ENCODE results near the gene DNAJC22.

Gene DNAJC22

DNA sequence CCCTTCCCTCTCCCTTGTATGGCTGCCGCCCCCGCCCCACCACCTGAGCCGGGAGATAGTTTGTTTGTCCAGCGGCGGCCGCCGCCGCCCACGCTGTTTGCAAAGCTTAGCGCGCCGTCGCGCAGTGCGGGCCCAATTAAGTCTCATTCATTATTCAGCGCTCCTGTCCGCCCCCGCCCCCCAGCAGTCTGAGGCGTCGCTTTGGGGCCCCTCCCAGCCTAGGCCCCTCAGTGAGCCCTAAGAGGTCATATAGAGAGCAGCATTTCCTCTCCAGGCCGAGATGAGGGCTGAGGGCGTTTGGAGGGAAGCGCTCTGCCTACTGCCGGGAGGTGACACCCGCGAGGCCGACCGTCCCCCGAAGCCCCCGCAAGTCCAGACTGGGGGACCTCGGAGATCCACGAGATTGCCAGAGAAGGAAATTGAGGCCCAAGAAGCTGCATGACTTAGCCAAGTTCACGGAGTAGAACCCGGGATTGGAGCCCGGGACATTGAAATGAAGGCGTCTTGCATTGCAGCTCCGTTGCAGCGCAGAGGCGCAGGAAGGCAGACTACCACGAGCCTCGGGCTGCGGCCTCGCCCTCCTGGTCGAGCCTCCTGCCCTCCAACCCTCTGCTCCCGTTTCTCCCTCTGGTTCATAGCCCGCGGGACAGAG, at the start of gene DNAJC22:
DNAJC22 (plus strand) TSS at position 230 of the 652 bp plus-strand sequence. CDS start 1,985 bp downstream, outside the sequence.
- peak within 1 kb of the TSS; percentile 32 for H3K4me3 ChIP-seq (ENCODE audit: low read depth, low read length)
- DNase-seq (ENCODE audit: low read depth) = no peak
- TF ChIP-seq, protein P1, sequence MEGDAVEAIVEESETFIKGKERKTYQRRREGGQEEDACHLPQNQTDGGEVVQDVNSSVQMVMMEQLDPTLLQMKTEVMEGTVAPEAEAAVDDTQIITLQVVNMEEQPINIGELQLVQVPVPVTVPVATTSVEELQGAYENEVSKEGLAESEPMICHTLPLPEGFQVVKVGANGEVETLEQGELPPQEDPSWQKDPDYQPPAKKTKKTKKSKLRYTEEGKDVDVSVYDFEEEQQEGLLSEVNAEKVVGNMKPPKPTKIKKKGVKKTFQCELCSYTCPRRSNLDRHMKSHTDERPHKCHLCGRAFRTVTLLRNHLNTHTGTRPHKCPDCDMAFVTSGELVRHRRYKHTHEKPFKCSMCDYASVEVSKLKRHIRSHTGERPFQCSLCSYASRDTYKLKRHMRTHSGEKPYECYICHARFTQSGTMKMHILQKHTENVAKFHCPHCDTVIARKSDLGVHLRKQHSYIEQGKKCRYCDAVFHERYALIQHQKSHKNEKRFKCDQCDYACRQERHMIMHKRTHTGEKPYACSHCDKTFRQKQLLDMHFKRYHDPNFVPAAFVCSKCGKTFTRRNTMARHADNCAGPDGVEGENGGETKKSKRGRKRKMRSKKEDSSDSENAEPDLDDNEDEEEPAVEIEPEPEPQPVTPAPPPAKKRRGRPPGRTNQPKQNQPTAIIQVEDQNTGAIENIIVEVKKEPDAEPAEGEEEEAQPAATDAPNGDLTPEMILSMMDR (IDR thresholded peaks at IDR 0.05; ENCODE audit: low read depth, low read length, missing control alignments) = no peak

DNA sequence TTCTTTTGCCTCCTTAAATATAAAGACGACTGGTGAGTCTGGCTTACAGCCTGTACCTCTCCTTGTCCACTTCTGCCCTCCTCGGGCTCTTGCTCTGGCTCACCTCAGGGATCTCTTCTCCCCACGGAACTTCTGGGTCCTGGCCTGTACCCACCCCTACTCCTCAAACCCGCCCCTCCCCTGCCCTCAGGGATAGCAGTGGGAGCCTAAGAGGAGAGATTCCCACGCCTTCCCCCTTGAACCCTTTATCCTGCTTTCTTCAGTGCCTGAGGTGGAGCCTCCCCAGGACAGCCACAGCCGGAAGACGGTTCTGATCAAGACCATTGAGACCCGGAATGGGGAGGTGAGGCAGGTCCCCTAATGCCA, 49.0 kb upstream of the DNAJC22 start:
- no peak overlapping the region for H3K4me3 ChIP-seq (ENCODE audit: low read depth, low read length)
- DNase-seq (ENCODE audit: low read depth) = no peak
- TF ChIP-seq, protein P1 (IDR thresholded peaks at IDR 0.05; ENCODE audit: low read depth, low read length, missing control alignments) = no peak

DNA sequence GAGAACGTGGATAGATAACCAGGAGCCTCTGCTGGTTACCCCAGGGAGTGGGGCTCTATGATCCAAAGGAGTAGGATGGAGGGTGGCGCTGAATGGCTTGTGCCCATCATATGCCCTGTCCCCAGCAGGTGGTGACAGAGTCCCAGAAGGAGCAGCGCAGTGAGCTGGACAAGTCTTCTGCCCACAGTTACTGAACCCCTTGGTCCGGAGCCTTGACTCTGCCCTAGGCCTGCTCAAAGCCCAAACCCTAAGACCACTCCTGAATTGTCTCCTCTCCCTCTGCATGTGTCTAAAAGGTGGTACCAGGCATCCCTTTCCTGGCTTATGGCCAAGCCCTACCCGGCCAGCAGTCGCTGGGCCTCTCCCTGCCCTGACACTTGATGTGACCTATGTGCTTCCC, 48.5 kb upstream of the DNAJC22 start:
- TF ChIP-seq, protein P1 (IDR thresholded peaks at IDR 0.05; ENCODE audit: low read depth, low read length, missing control alignments) = peak; percentile 42
- no peak overlapping the region for H3K4me3 ChIP-seq (ENCODE audit: low read depth, low read length)
- DNase-seq (ENCODE audit: low read depth) = no peak

DNA sequence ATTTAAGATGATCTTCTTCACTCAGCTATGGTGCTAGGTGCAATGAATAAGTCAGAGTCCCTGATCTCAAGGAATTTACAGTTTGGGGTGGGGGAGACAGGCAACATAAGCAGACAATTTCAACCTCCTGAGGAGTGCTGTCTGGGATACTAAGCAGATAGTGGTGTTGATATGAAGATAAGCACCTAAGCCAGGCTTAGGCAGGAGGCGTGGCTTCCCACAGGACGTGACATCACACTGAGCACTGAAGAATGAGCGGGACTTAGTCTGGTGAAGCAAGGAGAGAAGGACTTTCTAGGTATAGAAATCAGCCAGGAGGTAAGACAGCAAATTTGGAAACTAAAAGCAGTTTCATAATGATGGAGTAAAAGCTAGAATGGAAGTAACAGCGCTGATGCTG, 44.9 kb upstream of the DNAJC22 start:
- DNase-seq (ENCODE audit: low read depth) = no peak
- H3K4me3 ChIP-seq (ENCODE audit: low read depth, low read length) = no peak overlapping the region
- TF ChIP-seq, protein P1 (IDR thresholded peaks at IDR 0.05; ENCODE audit: low read depth, low read length, missing control alignments) = no peak

DNA sequence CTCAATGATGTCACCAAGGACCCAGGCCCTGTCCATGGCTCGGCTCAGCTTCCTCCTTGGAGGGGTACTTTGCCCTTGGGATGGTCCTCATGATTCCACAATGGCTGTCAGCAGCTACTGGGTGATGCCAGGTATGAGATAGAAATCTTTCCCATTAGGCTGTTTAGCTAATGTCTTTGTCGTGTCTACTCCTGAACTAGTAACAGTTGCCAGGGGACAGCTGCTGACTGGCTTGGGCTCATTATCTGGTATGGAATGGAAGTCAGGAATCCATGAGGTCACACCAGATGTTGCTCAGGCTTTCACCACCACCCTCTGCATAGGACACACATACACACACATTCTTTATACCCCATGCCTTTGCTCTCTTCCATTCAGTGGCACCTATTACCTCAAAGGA, 42.5 kb upstream of the DNAJC22 start:
- TF ChIP-seq, protein P1 (IDR thresholded peaks at IDR 0.05; ENCODE audit: low read depth, low read length, missing control alignments) = no peak
- no peak overlapping the region for H3K4me3 ChIP-seq (ENCODE audit: low read depth, low read length)
- no peak for DNase-seq (ENCODE audit: low read depth)

DNA sequence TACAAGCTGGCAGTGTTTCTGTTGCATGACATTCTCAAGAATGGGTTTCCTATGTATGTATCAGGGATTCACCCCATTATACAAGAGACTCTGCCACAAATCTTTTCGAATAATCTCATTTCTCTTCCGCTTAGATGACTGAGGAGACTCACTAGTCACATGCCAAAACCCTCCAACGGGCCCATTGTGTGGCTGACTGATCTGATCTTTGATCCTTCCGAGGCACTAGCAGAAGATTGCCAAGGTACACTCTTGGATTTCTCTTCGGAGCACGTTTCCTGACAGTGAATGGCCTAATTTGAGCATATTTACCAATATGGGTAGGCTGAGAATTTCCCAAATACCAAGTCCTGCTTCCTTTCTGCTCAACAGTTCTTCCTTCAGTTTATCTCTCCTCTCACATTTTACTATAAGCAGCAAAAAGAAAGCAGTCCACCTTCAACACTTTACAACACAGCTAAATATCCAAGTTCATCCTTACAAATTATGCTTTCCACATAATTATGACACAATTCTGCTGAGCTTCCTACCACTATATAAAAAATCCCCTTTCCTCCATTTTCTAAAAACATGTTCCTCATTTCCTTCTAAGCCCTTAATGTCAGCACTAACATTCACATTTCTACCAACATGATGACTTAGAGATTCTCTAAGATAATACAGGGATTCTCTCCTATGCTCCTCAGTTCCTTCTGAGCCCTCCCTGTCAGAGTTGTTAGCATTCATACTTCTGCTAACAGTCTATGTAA, 40.8 kb upstream of the DNAJC22 start:
- DNase-seq (ENCODE audit: low read depth) = no peak
- TF ChIP-seq, protein P1 (IDR thresholded peaks at IDR 0.05; ENCODE audit: low read depth, low read length, missing control alignments) = no peak
- H3K4me3 ChIP-seq (ENCODE audit: low read depth, low read length) = no peak overlapping the region
